Keratinocyte (primary cell): Measurements from ENCODE around the gene BSG.

Source experiments
- EZH2 ChIP-seq: IDR thresholded peaks from one replicate; pipeline ENCODE4 v1.6.1; 2012; ENCODE audit warnings: inconsistent platforms, mild to moderate bottlenecking, low read length, moderate library complexity
- TF ChIP-seq, protein P1 (sequence below), 3 experiments: IDR thresholded peaks in 1 of 3; conservative IDR thresholded peaks in 1 of 3; optimal IDR thresholded peaks in 1 of 3; 2 replicates in 2 of 3; 3 replicates in 1 of 3; pipeline versions ENCODE3 to v1.5.1; 2011; ENCODE audit warnings: low read length in 3 of 3, mild to moderate bottlenecking in 3 of 3, moderate library complexity in 2 of 3, control low read depth in 1 of 3, inconsistent platforms in 1 of 3; ENCODE audit not compliant: insufficient read depth in 2 of 3; ENCODE audit errors: extremely low read depth in 1 of 3

DNA sequence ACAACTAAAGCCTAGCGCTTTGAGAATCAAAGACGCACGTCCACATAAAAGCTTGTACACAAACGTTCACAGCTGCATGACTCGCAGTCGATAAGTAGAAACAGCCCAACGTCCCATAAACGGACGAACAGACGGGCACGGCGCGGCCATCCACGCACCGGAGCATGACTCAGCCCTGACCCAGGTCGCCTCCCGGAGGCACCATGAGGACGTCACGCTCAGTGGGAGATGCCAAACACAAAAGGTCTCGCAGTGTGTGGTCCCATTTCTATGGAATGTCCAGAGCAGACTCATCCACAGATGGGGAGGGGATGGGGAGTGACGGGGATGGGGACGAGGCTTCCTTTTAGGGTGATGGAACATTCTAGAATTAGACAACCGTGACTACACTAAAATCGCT, 51.6 kb downstream of the BSG start:
- TF ChIP-seq, protein P1, sequence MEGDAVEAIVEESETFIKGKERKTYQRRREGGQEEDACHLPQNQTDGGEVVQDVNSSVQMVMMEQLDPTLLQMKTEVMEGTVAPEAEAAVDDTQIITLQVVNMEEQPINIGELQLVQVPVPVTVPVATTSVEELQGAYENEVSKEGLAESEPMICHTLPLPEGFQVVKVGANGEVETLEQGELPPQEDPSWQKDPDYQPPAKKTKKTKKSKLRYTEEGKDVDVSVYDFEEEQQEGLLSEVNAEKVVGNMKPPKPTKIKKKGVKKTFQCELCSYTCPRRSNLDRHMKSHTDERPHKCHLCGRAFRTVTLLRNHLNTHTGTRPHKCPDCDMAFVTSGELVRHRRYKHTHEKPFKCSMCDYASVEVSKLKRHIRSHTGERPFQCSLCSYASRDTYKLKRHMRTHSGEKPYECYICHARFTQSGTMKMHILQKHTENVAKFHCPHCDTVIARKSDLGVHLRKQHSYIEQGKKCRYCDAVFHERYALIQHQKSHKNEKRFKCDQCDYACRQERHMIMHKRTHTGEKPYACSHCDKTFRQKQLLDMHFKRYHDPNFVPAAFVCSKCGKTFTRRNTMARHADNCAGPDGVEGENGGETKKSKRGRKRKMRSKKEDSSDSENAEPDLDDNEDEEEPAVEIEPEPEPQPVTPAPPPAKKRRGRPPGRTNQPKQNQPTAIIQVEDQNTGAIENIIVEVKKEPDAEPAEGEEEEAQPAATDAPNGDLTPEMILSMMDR (optimal IDR thresholded peaks at IDR 0.05 in 1 of 3, IDR thresholded peaks at IDR 0.05 in 1 of 3, conservative IDR thresholded peaks at IDR 0.05 in 1 of 3; ENCODE audit: extremely low read depth in 1 of 3, insufficient read depth in 2 of 3, low read length in 3 of 3), result no peak
- TF ChIP-seq EZH2, result no peak
